Panc1 (cell line): ENCODE measurements around the gene COQ6. TPM values are rescaled to one million over a fixed set of nuclear protein-coding genes. Genes with fewer than 3 reads are reported as not detected.
"Not testable (repeated sequence)": the region's sequence is repeated elsewhere in the genome, so short reads cannot be mapped to it uniquely, and the experiment has no call there.

Source experiments
- ATAC-seq: fragments of 200-7000 bp; cut with Tn5 transposase; 2 replicates; pipeline ENCODE4 v1.9.1; 2020; ENCODE audit warnings: mild to moderate bottlenecking, moderate library complexity
- BruUV-seq: library from RNA; stranded (reverse); fragments of 400-500 nt; replicated peaks from 2 replicates; lab custom pipeline; 2021; lab: Mats Ljungman, UMichigan
- CTCF ChIA-PET: fragments of 300-600 bp; sonication (Branson Sonifier 250); formaldehyde crosslinking; loops from one replicate; lab custom pipeline; 2022; ENCODE audit warnings: antibody characterized with exemption; lab: Charles Lee
- POLR2A ChIA-PET: fragments of 300-600 bp; sonication (Branson Sonifier 250); formaldehyde crosslinking; loops from one replicate; lab custom pipeline; 2022; ENCODE audit warnings: antibody characterized with exemption; lab: Charles Lee
- DNase-seq: peaks from one replicate; pipeline ENCODE4 v3.0.0-alpha.2; 2010; ENCODE audit warnings: low read depth, low spot score
- H3K27ac ChIP-seq: 2 replicates; pipeline ENCODE4 v1.5.1; 2011; ENCODE audit warnings: mild to moderate bottlenecking, low read length, inconsistent platforms
- H3K27me3 ChIP-seq: fragments of 200-500 bp; sonication (Bioruptor generic); 2 replicates; pipeline ENCODE4 v1.6.0; 2014; ENCODE audit warnings: low read length, inconsistent platforms; ENCODE audit not compliant: control insufficient read depth, insufficient read depth
- H3K36me3 ChIP-seq: fragments of 200-500 bp; sonication (Bioruptor generic); 2 replicates; pipeline ENCODE4 v1.5.1; 2014; ENCODE audit warnings: inconsistent platforms, mild to moderate bottlenecking, low read length, moderate library complexity; ENCODE audit not compliant: control insufficient read depth, insufficient read depth
- H3K4me1 ChIP-seq: 2 replicates; pipeline ENCODE4 v1.5.1; 2011; ENCODE audit warnings: inconsistent platforms, mild to moderate bottlenecking, low read length, moderate library complexity; ENCODE audit not compliant: control insufficient read depth, insufficient read depth
- H3K4me3 ChIP-seq, 2 experiments: 2 replicates each; pipeline ENCODE4 v1.5.1; 2011 to 2012; ENCODE audit warnings: low read depth in 2 of 2, low read length in 2 of 2, mild to moderate bottlenecking in 2 of 2, inconsistent platforms in 1 of 2, moderate library complexity in 1 of 2
- H3K9me3 ChIP-seq: fragments of 200-500 bp; sonication (Bioruptor generic); 2 replicates; pipeline ENCODE4 v1.5.1; 2014; ENCODE audit warnings: low read depth, mild to moderate bottlenecking, inconsistent platforms, low read length, moderate library complexity; ENCODE audit not compliant: control insufficient read depth, insufficient read depth
- POLR2AphosphoS5 ChIP-seq: IDR thresholded peaks from 2 replicates; pipeline ENCODE4 v1.6.1; 2012; ENCODE audit warnings: mild to moderate bottlenecking, low read depth, low read length, moderate library complexity
- SIN3A ChIP-seq: IDR thresholded peaks from 2 replicates; pipeline ENCODE4 v1.6.1; 2012; ENCODE audit warnings: low read depth, mild to moderate bottlenecking, low read length, moderate library complexity, borderline replicate concordance; ENCODE audit not compliant: insufficient read depth
- TCF7L2 ChIP-seq: IDR thresholded peaks from 2 replicates; pipeline ENCODE4 v1.6.1; 2011; ENCODE audit warnings: mild to moderate bottlenecking, low read depth, low read length, inconsistent platforms
- in situ Hi-C: cut with HindIII; loops from 2 replicates; pipeline ENCODE4 v1.10.0; 2016; ENCODE audit warnings: low sequenced_read_pairs, low pct_unique_long_range_greater_than_20kb
- intact Hi-C: fragments of 100-400 bp; cut with micrococcal nuclease; formaldehyde crosslinking; loops from one replicate; pipeline ENCODE4 v1.10.0; 2022; ENCODE audit not compliant: unreplicated experiment
- total RNA-seq: library from RNA; stranded (reverse); gene quantifications from one replicate; pipeline ENCODE4 v1.2.1, GENCODE V29; 2021; ENCODE audit not compliant: unreplicated experiment
- TF ChIP-seq, protein P1 (sequence below), 2 experiments: IDR thresholded peaks; 2 replicates each; pipeline ENCODE4 v1.6.1; 2011 to 2012; ENCODE audit warnings: low read depth in 2 of 2, control low read depth in 1 of 2, low read length in 1 of 2, mild to moderate bottlenecking in 1 of 2, moderate library complexity in 1 of 2; ENCODE audit not compliant: insufficient read depth in 1 of 2
- TF ChIP-seq, protein P2 (sequence below): fragments of 450-650 bp; IDR thresholded peaks from 2 replicates; pipeline ENCODE4 v1.5.1; 2017; ENCODE audit warnings: mild to moderate bottlenecking

The COQ6 gene
- total RNA-seq, 1 experiment from 2014 or later, result 18.5 TPM

GRCh38 chr14:73977896-73978295 lies 27.8 kb downstream of the COQ6 start:
- intact Hi-C loops (no loop called here), in situ Hi-C loops (no loop called here)
- no peak overlapping the region for H3K4me3 ChIP-seq
- H3K27ac ChIP-seq, result no peak overlapping the region
- H3K27me3 ChIP-seq, result no peaks in the 10 kb centered on the region
- H3K9me3 ChIP-seq, result no peaks in the 10 kb centered on the region
- no peaks in the 10 kb centered on the region for H3K4me1 ChIP-seq
- TF ChIP-seq, protein P1, sequence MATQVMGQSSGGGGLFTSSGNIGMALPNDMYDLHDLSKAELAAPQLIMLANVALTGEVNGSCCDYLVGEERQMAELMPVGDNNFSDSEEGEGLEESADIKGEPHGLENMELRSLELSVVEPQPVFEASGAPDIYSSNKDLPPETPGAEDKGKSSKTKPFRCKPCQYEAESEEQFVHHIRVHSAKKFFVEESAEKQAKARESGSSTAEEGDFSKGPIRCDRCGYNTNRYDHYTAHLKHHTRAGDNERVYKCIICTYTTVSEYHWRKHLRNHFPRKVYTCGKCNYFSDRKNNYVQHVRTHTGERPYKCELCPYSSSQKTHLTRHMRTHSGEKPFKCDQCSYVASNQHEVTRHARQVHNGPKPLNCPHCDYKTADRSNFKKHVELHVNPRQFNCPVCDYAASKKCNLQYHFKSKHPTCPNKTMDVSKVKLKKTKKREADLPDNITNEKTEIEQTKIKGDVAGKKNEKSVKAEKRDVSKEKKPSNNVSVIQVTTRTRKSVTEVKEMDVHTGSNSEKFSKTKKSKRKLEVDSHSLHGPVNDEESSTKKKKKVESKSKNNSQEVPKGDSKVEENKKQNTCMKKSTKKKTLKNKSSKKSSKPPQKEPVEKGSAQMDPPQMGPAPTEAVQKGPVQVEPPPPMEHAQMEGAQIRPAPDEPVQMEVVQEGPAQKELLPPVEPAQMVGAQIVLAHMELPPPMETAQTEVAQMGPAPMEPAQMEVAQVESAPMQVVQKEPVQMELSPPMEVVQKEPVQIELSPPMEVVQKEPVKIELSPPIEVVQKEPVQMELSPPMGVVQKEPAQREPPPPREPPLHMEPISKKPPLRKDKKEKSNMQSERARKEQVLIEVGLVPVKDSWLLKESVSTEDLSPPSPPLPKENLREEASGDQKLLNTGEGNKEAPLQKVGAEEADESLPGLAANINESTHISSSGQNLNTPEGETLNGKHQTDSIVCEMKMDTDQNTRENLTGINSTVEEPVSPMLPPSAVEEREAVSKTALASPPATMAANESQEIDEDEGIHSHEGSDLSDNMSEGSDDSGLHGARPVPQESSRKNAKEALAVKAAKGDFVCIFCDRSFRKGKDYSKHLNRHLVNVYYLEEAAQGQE (IDR thresholded peaks at IDR 0.05; ENCODE audit: insufficient read depth in 1 of 2, low read depth in 2 of 2, low read length in 1 of 2), result no peak
- TF ChIP-seq, protein P2, sequence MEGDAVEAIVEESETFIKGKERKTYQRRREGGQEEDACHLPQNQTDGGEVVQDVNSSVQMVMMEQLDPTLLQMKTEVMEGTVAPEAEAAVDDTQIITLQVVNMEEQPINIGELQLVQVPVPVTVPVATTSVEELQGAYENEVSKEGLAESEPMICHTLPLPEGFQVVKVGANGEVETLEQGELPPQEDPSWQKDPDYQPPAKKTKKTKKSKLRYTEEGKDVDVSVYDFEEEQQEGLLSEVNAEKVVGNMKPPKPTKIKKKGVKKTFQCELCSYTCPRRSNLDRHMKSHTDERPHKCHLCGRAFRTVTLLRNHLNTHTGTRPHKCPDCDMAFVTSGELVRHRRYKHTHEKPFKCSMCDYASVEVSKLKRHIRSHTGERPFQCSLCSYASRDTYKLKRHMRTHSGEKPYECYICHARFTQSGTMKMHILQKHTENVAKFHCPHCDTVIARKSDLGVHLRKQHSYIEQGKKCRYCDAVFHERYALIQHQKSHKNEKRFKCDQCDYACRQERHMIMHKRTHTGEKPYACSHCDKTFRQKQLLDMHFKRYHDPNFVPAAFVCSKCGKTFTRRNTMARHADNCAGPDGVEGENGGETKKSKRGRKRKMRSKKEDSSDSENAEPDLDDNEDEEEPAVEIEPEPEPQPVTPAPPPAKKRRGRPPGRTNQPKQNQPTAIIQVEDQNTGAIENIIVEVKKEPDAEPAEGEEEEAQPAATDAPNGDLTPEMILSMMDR, result no peak
- TF ChIP-seq SIN3A (no peak), POLR2AphosphoS5 (no peak), TCF7L2 (no peak)
- DNase-seq (no peak), ATAC-seq (no peak)
- H3K36me3 ChIP-seq, result no peaks in the 10 kb centered on the region; the same call in 1 of the 2 replicates
- BruUV-seq, result no TSS peak
- ChIA-PET POLR2A (no interaction called here), CTCF (no interaction called here)

- in situ Hi-C loops (no loop called here), intact Hi-C loops (no loop called here)
- H3K27ac ChIP-seq, result no peak overlapping the region
- no peaks in the 10 kb centered on the region for H3K4me1 ChIP-seq
- H3K9me3 ChIP-seq, result no peaks in the 10 kb centered on the region
- no peak for TF ChIP-seq TCF7L2
- TF ChIP-seq, protein P1 (IDR thresholded peaks at IDR 0.05; ENCODE audit: insufficient read depth in 1 of 2, low read depth in 2 of 2, low read length in 1 of 2), result no peak
- no peak for TF ChIP-seq SIN3A
- no peak for TF ChIP-seq POLR2AphosphoS5
- TF ChIP-seq, protein P2, result no peak
- H3K27me3 ChIP-seq, result no peaks in the 10 kb centered on the region
- no peak for DNase-seq
- H3K4me3 ChIP-seq, result no peak overlapping the region
- CTCF ChIA-PET, result no interaction called here
- H3K36me3 ChIP-seq, result no peaks in the 10 kb centered on the region; the same call in 1 of the 2 replicates
- no peak for ATAC-seq
- no TSS peak for BruUV-seq
- POLR2A ChIA-PET, result no interaction called here
These were observed 38.0 kb downstream of the COQ6 start for GRCh38 chr14:73988065-73988464.

GRCh38 chr14:73988656-73989055 lies 38.6 kb downstream of the COQ6 start:
- H3K36me3 ChIP-seq, CTCF ChIA-PET, H3K27ac ChIP-seq, ATAC-seq, H3K9me3 ChIP-seq, BruUV-seq, DNase-seq, H3K4me3 ChIP-seq, H3K27me3 ChIP-seq, intact Hi-C loops, POLR2A ChIA-PET, H3K4me1 ChIP-seq, in situ Hi-C loops: not testable (repeated sequence)
